ENCODE measurements around the gene DMKN.

Gene DMKN

GRCh38 chr19:35545001-35545854 is 31.8 kb upstream of the DMKN start, which contains the start of gene TMEM147:
TSS of gene TMEM147 (plus strand) at chr19:35545626. CDS start at chr19:35545740, 114 bp downstream.
- H3K4me1 ChIP-seq = peaks cover 6% of the 10 kb centered on the region
- H3K4me2 ChIP-seq (ENCODE audit: low read length) = peak within 1 kb of the TSS; percentile 98
- H3K27ac ChIP-seq = peak within 1 kb of the TSS; percentile 74
- peak within 1 kb of the TSS; percentile 88 for H3K9ac ChIP-seq
- TF ChIP-seq, protein P1, sequence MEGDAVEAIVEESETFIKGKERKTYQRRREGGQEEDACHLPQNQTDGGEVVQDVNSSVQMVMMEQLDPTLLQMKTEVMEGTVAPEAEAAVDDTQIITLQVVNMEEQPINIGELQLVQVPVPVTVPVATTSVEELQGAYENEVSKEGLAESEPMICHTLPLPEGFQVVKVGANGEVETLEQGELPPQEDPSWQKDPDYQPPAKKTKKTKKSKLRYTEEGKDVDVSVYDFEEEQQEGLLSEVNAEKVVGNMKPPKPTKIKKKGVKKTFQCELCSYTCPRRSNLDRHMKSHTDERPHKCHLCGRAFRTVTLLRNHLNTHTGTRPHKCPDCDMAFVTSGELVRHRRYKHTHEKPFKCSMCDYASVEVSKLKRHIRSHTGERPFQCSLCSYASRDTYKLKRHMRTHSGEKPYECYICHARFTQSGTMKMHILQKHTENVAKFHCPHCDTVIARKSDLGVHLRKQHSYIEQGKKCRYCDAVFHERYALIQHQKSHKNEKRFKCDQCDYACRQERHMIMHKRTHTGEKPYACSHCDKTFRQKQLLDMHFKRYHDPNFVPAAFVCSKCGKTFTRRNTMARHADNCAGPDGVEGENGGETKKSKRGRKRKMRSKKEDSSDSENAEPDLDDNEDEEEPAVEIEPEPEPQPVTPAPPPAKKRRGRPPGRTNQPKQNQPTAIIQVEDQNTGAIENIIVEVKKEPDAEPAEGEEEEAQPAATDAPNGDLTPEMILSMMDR (IDR thresholded peaks at IDR 0.05) = no peak
- H3K4me3 ChIP-seq (ENCODE audit: low read depth, low read length) = peak within 1 kb of the TSS; percentile 98
- peaks cover 5% of the 10 kb centered on the region for H3K79me2 ChIP-seq
- H2AFZ ChIP-seq = peak within 1 kb of the TSS; percentile 100
- H3K36me3 ChIP-seq (ENCODE audit: control insufficient read depth, insufficient read depth, low read length) = no peaks in the 10 kb centered on the region
- no peaks in the 10 kb centered on the region for H3K9me3 ChIP-seq (ENCODE audit: control insufficient read depth, low read length)
- no peaks in the 10 kb centered on the region for H3K27me3 ChIP-seq (ENCODE audit: control insufficient read depth, insufficient read depth, low read length)

DNA sequence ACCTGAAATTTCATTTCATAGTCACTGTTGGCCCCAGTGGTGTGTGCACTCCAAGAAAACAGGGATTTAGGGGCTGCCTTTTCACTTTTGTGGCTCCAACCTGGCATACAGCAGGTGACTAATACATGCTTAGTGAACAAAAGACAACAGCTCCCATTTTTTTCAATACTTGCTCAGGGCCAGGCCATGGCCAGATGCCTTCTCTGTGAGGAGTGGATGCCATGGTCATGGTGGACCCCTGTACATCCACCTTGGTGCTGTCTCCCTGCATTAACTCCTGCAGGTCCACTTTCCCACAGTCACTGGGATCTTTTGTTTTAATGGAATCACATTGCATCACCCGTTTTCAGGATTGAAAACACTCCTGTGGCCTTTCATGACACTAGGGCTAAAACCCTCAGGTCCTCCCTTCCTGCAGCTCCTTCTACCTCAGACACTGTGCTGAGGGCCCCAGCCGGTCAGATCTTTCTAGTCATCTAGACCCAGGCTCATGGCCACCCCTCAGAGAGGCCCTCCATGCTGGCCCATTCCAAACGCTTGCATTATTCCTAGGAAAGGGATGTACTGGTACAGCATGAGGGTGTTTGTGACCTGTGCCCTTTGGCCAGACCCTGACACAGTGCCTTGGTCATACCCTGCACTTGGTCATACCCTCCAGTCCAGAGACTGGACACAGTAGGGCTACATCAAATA is 30.8 kb upstream of the DMKN start:
- Histone ChIP-seq H3K36me3 (ENCODE audit: control insufficient read depth, insufficient read depth, low read length) (no peaks in the 10 kb centered on the region), H3K4me2 (ENCODE audit: low read length) (peak overlapping the region; percentile 98), H3K27ac (no peak overlapping the region), H3K9ac (no peak overlapping the region), H3K27me3 (ENCODE audit: control insufficient read depth, insufficient read depth, low read length) (no peaks in the 10 kb centered on the region), H3K9me3 (ENCODE audit: control insufficient read depth, low read length) (no peaks in the 10 kb centered on the region), H2AFZ (peak overlapping the region; percentile 100), H3K4me3 (ENCODE audit: low read depth, low read length) (peak overlapping the region; percentile 98), H3K79me2 (peaks cover 5% of the 10 kb centered on the region), H3K4me1 (peaks cover 6% of the 10 kb centered on the region)
- TF ChIP-seq, protein P1 (IDR thresholded peaks at IDR 0.05) = no peak

DNA sequence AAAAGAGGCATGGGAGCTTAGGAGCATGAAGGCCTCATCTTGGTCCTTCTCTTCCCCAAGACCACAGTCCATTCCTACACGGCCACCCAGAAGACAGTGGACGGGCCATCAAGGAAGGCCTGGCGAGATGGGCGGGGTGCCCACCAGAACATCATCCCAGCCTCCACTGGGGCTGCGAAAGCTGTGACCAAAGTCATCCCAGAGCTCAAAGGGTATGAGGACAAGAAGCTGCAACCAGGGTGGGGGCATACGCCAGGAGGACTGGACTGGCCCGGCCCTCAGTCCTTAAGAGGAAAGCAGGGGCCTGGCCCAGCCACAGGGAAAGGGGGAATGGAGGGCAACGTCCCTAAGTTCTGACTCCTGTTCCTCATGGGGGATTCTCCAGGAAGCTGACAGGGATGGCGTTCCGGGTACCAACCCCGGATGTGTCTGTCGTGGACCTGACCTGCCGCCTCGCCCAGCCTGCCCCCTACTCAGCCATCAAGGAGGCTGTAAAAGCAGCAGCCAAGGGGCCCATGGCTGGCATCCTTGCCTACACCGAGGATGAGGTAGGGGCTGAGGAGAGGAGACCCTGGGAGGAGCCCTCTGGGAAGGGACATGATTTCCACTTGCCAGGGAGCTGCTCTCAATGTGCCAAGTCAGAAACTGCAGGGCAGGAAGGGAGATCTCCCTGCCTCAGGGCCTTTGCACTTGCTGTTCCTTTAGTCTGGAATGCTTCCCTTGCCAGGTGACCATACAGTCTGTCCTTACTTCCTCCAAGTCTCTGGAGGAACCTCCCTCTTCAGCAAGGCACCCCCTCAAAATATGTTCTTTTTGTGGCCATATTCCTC is 30.0 kb upstream of the DMKN start:
- Histone ChIP-seq H3K4me3 (ENCODE audit: low read depth, low read length) (no peak overlapping the region), H3K9ac (no peak overlapping the region), H3K27me3 (ENCODE audit: control insufficient read depth, insufficient read depth, low read length) (no peaks in the 10 kb centered on the region), H3K27ac (no peak overlapping the region), H3K36me3 (ENCODE audit: control insufficient read depth, insufficient read depth, low read length) (no peaks in the 10 kb centered on the region), H3K4me2 (ENCODE audit: low read length) (no peak overlapping the region), H3K4me1 (peaks cover 6% of the 10 kb centered on the region), H3K79me2 (peaks cover 5% of the 10 kb centered on the region), H2AFZ (no peak overlapping the region), H3K9me3 (ENCODE audit: control insufficient read depth, low read length) (no peaks in the 10 kb centered on the region)
- TF ChIP-seq, protein P1 (IDR thresholded peaks at IDR 0.05) = no peak

- no peak overlapping the region for H3K9ac ChIP-seq
- H3K4me1 ChIP-seq = peaks cover 6% of the 10 kb centered on the region
Observed at GRCh38 chr19:35542209-35542608, 28.8 kb upstream of the DMKN start.

More at GRCh38 chr19:35542209-35542608, 28.8 kb upstream of the DMKN start:
- Histone ChIP-seq H2AFZ (no peak overlapping the region), H3K4me3 (ENCODE audit: low read depth, low read length) (no peak overlapping the region), H3K27me3 (ENCODE audit: control insufficient read depth, insufficient read depth, low read length) (no peaks in the 10 kb centered on the region), H3K36me3 (ENCODE audit: control insufficient read depth, insufficient read depth, low read length) (no peaks in the 10 kb centered on the region), H3K79me2 (peaks cover 5% of the 10 kb centered on the region), H3K9me3 (ENCODE audit: control insufficient read depth, low read length) (no peaks in the 10 kb centered on the region), H3K4me2 (ENCODE audit: low read length) (no peak overlapping the region), H3K27ac (no peak overlapping the region)
- TF ChIP-seq, protein P1 (IDR thresholded peaks at IDR 0.05) = no peak
